GM18505 (cell line): ENCODE results near the gene TBL3.

Source experiments
- ATAC-seq: cut with Tn5 transposase; IDR thresholded peaks from one replicate; pipeline ENCODE4 v1.9.1; 2021; ENCODE audit not compliant: unreplicated experiment
- POLR2A ChIP-seq: IDR thresholded peaks from 4 replicates; pipeline ENCODE4 v1.6.1; 2011; ENCODE audit warnings: borderline replicate concordance; ENCODE audit not compliant: insufficient read depth, insufficient read length; ENCODE audit errors: extremely low read depth

The TBL3 gene

DNA sequence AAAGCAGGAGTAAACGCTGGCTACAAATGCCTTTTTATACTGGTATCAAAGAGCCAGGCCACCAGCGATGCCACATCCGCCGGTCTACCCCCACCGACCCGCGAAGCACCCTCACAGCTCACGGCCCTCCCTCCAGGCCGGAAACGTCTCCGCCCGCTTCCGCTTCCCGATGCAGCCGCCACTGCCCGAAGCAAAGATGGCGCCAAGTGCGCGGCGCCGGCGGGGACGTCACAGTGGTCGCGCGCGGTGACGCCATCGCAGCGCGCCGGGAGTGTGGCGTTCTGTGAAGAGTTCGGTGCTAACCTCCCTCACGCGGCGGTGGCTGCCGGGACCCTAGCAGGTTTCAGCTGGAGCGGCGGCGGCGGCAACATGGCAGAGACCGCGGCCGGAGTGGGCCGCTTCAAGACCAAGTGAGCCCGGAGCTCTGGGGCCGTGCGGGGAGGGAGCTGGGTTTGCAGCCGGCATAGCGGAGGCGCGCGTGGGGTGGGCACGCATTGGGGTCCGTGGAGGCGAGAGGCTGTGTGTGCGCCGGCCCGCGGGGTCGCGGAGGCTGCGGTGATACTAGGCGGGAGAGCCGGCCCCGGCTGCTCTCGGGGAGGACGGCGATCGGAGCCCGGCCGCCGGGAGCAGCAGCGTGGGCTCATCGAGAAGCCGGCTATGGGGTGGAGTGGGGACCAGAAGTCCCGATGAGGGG, at the start of gene TBL3:
Gene TBL3 (plus strand): TSS at position 258 of the 694 bp plus-strand sequence. CDS start 112 bp downstream, at position 370.
- peak; percentile 80 for ATAC-seq
- peak; percentile 96 for TF ChIP-seq POLR2A

DNA sequence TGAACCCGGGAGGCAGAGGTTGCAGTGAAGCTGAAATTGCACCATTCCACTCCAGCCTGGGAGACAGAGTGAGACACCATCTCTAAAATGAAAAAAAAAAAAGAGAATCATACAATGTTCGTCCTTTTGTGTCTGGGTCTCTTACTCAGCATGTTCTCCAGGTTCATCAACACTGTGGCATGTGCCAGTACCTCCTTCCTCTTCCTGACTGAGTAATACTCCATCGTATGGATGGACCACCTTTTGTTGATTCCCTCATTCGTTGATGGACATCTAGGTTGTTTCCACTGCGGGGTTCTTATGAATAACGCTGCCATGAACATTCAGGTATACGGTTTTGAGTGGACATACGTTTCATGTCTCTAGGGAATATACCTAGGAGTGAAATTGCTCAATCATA, 49.5 kb upstream of the TBL3 start:
- no peak for TF ChIP-seq POLR2A
- ATAC-seq, result no peak

DNA sequence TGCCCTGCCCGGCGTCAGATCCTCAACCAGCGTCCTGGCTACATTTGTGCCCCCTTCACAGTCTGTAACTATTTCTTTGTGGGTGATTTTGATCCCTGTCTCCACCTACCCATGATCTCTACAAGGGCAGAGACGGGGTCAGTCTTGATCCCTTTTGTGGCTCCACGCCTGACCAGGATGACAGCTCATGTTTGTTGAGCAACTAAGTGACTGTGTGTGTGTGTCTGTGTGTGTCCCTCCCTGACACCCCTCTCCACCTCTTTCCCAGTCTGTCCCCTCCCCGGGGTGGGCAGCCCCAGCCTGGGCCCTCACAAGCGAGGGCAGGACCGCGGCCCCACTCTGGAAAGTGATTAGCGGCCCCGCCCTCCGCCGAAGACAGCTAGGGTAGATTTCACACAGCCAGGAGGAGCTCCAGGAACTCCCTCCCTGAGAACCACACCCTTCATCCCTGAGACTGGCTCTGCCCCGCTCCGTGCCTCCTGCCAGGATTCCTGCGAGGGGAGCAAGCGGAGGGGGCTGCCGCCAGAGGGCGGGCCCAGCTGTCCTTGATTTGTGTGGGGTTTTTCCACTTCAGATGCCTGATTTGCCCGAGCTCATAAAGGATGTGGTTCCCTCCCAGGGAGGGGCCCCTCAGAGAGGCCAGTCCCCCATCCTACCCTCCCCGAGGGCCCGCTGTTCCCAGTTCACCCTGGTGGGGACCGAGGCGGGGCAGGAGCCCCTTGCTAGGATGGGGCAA, 48.4 kb upstream of the TBL3 start:
- no peak for TF ChIP-seq POLR2A
- no peak for ATAC-seq

DNA sequence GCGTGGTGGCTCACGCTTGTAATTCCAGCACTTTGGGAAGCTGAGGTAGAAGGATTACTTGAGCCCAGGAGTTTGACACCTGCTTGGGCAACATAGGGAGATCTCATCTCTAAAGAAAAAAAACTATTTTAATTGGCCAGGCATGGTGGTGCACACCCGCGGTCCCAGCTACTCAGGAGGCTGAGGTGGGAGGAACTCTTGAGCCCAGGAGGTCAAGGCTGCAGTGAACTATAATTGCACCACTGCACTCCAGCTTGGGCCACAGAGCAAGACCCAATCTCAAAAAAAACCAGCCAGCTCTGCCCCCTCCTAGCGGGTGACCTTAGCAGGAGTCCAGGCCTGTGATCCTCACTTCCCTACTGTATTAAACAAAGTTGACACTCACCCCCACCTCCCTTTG, 47.8 kb upstream of the TBL3 start:
- no peak for TF ChIP-seq POLR2A
- ATAC-seq, result no peak

DNA sequence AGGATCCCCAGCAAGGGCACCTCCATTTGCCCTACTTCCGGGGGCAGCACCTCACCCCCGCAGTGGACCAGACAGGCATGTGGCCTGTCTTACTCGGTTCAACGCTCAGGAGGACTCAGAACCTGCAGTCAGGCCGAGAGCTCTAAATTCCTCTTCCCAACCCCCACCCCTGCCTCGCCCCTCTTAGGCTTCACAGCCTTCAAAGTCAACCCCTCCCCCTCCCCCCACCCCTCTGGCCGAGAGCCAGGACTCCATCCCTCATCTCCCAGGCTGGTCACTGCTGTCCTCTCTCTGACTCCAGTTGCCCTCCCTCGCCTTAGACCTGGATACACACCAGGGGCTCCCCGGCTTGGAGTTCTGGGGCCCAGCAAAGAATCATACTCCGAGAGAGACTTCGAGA, 45.6 kb upstream of the TBL3 start:
- no peak for TF ChIP-seq POLR2A
- ATAC-seq, result no peak

DNA sequence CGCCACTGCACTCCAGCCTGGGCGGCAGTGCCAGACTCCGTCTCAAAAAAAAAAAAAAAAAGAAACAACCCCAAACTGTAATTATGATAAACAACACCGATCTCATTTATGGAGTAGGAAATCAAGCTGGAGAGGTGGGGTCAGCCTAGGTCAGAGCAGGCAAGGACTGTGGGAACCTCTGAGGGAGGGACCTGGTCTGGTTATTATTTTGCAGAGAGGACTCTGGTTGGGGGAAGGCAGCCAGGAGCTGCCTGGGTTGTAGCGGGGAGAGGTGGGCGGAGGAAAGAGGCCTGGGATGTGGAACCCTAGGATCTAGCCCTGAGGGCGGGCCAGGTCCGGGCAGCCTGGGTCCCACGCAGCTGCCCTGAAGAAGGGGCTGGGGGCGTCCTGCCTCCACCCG, 42.7 kb upstream of the TBL3 start:
- peak; percentile 8 for ATAC-seq
- no peak for TF ChIP-seq POLR2A

DNA sequence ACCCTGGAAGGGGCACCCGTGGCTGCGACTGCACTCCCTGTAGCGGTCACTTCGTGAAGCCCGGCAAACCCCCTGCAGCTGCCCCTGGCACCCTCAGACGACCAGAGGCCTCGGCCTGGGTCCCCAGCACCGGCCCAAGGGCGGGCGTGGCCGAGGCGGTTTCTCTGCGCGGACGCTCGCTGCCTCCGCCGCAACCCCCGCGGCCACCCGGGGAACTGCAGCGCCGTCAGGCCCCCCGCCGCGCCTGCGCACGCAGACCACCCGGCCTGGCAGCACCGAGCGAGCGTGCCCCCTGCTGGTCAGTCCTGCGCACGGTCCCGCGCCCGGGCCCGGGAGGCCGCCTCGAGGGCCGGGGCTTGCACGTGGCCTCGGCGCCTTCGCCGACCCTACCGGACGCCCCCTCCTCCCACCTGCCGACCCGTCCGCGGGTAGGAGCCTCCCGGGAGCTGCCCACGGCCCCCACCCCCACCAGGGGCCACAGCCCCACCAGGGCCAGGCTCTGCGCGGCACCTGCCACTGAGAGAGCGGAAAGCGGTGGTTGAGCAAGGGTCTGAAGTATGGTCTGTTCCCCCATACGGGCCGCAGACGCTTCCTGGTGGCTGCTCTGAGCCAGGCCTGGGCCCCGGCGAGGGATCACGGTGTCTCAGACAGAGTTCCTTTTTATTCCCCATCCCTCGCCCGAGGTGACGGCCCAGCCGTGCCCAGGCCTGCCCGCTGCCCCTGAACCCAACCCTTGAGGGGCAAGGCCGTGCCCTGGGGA, 42.1 kb upstream of the TBL3 start:
- TF ChIP-seq POLR2A, result no peak
- peak; percentile 87 for ATAC-seq

DNA sequence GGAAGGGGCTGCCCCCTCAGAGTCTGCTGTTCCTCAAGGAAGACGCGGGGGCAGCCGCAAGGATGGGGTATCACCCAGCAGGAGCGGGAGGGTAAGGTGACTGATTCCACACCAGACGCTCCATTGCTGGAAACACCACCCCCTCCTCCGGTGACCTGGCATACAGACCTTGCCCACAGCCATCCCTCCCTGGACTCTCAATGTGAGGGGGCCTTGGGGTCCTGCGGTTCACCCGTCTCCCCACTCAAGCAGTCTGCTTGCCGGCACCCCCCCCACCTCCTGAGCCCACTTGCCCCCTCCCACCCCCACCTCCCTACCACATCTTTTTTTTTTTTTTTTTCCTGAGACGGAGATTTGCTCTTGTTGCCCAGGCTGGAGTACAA, 41.5 kb upstream of the TBL3 start:
- no peak for TF ChIP-seq POLR2A
- no peak for ATAC-seq

DNA sequence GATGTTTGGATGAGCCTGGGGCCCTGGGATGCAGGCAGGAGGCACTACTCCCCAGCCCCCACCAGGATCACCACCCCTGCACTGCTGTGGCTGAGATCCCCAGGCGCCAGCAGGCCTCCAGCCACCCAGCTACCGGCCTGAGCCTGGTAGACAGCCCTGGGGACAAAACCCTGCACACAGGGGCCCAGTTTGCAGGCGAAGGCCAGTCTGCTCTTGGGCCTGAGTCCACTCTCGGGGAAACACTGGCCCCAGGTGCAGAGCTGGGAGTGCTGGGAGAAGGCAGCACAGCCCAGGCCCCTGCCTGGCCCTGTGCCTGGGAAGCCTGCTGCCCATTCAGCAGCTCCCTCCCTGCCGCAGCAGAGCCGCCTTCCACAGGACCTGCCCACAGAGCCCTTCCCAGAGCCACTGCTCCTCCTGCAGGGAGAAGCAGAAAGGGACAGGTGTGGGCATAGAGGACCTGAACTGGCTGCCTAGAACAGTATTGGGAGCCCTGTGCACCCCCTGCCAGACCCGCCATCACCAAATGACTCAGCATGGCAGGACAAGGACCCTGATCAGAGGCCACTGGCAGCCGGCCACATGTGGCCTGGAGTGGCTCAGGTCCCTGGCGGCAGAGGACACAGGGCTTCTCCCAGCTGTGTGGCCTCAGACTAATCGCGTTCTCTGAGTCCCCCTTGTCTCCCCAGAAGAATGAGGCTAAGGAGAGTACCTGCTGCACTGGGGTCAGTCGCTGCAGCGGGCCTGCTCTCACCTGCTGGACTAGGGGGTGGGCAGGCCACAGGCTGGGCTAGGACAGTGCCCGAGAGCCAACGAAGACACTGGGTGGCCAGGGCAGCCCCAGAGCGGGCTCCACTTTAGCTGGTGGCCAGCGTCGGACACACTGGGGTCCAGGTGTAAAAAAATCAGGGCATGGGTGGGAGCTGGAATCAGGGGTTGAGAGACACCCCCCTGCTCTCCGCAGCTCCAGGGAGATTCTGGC, 39.5 kb upstream of the TBL3 start:
- no peak for ATAC-seq
- TF ChIP-seq POLR2A, result no peak

DNA sequence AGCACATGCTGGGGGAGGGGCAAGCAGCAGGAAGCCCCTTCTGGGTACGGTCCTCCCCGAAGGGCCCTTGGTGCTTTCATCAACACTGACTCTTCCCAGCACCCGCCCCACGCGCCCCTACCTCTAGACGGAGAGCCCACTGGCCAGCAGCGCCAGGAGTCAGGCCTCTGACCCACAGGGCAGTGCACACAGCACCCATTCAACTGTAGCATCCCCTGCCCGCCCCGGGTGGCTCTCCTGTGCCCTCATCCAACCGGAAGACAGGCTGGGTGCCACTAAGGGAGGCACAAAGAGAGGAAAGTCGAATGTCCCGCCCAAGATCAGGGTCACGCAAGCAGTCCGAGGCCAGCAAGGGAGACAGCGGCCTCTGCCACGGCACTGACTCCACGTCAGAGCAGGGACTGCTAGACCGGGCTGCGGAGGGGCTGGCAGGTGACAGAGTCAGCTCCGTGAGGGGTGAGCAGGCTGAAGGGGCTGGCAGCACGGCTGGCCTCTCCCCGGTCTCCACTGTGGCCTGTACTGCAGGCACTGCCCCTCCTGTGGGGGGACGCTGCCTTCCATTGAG, 38.7 kb upstream of the TBL3 start:
- no peak for ATAC-seq

DNA sequence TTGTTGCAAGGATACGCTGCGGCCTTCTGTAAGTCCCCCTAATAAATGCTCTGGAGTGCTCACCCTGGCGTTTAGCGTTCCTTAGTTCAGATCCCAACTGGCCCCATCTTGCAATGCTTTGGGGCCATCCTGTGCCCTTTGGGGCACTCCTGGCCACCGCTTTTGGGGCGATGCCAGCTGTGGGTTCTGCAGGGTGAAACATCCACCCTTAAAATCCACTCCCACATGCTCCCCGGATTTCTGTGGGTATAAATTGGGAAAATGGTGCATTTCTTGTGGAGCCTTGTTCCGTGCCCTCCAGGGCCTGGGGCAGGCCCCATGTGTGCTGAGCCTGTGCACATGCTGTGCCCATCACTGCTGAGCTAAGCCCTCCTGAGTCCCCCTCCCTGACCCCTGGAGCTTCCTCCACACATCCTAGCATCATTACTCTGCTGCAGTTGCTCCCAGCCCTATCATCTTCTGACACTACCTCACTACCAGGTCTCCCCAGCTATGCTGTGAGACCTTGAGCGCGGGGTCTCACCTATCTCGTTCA, 34.8 kb upstream of the TBL3 start:
- ATAC-seq, result no peak
- TF ChIP-seq POLR2A, result no peak

More for the DNA sequence above, 38.7 kb upstream of the TBL3 start:
- no peak for TF ChIP-seq POLR2A

DNA sequence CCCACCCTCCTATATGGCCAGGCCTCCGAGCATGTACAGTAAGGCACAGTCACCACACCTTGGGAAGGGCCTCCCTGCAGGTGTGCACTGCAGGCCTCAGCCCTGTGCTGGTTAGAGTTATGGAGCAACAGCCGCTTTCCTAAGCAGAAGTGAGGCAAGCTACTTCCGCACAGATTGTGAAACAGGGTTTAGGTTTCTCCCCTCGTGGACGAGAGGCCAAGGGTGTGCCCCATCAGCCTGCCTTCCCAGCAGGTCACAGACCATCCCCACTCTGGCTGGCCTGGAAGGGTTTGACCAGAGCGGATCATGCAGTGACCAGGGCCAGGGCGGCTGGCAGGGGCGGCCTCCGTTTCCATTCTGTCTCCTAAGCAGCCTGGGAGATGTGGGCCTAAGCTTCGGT, 33.5 kb upstream of the TBL3 start:
- ATAC-seq, result no peak
- no peak for TF ChIP-seq POLR2A
